GM12891 (cell line): ENCODE measurements around the gene GPSM3.

Source experiments
- PAX5 ChIP-seq: IDR thresholded peaks from 2 replicates; pipeline ENCODE4 v1.6.1; 2011; ENCODE audit warnings: low read length, moderate library complexity, mild to moderate bottlenecking; ENCODE audit not compliant: insufficient read depth, severe bottlenecking
- POLR2A ChIP-seq: IDR thresholded peaks from 2 replicates; pipeline ENCODE4 v1.6.1; 2011; ENCODE audit warnings: low read depth, low read length, control low read depth
- POLR2AphosphoS5 ChIP-seq: IDR thresholded peaks from 2 replicates; pipeline ENCODE4 v1.6.1; 2011; ENCODE audit warnings: low read depth, low read length, control low read depth
- SPI1 ChIP-seq: IDR thresholded peaks from 2 replicates; pipeline ENCODE4 v1.6.1; 2011; ENCODE audit warnings: low read depth, low read length, control low read depth
- TAF1 ChIP-seq: IDR thresholded peaks from 2 replicates; pipeline ENCODE4 v1.6.1; 2011; ENCODE audit warnings: low read depth, low read length, control low read depth

DNA sequence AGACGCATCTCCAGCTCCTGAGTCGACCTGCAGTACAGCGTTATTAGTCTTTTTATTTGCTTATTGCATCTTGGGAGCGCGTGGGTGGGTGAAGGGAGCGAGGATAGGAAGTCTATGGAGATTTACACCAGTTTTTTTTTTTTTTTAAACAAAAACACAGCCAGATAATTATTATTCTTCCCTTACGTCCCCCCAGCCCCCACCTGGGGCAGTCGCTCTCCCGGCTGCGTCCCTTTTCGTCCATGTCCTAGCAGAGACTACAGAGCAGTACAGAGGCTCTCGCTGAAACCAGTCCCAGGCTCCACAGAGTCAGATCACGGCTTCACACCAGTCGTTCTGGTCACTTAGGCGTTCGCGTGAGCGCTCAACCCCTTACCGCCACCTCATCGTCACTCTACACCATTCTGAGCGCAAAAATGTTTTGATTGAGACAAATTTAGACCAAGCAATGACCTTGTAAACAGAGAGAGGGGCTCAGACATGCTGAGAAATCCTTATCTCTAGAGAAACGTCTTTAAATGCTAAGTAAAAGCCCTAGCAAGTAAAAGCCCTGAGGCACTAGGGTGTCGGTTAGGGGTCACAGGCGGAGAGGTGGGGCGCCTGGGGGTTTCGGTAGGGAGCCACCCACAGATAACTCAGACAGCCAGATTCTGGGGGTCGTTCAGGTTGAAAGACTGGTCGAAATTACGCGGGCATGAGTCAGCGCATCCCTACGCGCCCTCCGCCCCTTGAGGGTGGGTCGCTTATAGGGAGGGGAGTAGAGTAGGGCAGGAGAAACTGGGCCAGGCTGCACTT, 39.5 kb downstream of the GPSM3 start:
- no peak for TF ChIP-seq POLR2AphosphoS5
- no peak for TF ChIP-seq POLR2A
- no peak for TF ChIP-seq SPI1
- no peak for TF ChIP-seq TAF1
- TF ChIP-seq PAX5, result no peak
